T follicular helper cell (primary cell): ENCODE measurements around the gene FA2H.
"Not testable (repeated sequence)": the region's sequence is repeated elsewhere in the genome, so short reads cannot be mapped to it uniquely, and the experiment has no call there.

Experiments used
- DNase-seq: peaks from one replicate; pipeline ENCODE4 v3.0.0-alpha.2; 2020; ENCODE audit warnings: low read depth

FA2H gene

DNA sequence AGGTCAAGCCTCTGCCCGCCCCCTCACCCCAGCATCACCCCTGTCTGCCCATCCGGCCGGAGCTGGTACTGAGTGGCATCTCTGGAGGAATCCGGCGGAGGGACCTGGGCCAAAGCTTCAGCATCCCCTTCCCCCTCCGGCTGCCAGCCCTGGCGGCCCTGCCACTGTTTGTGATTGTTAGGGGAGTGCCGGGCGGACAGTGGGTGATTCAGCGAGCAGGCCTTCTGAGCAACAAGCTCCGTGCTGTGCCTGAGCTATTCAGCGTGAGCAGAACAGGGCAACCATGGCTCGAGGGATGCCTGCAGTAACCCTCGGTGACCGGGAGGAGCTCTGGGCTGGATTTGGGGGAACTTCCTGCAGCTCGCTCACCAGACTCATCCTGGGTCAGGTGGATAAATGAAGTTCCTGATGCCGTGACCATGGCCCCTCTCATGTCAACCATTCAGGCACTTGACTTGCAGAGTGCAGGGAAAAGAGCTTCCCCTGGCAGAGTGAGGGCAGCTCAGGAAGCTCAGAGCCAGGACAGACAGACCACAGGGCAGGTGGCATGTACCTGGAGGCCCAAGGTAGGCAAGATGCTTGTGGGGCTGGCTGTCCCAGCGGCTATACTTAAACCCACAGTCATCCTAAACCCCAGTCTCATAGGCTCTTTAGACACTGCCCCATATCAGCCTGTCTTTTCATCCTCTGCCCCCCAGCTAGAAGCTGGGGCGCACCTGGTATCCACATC, 49.6 kb downstream of the FA2H start:
- DNase-seq: no peak

DNA sequence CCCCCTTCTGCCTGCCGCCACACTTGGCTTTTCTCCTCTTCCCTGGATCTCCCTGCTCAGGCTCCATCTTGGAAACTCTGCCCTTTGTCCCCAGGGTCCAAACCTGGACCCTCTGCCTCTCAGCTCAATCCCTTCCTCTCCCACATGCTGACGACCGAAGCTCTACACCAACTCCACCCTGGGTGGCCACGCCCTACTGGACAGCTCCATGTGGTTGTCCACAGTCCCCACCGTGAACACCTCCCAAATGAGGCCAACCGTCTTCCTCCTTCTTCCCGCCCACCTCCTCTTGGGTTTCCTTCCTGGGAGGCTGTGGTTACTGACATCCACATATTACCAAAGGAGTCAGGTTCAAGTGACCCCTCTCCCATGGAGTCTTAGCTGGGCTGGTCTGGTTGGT, 51.4 kb downstream of the FA2H start:
- DNase-seq: no peak

DNA sequence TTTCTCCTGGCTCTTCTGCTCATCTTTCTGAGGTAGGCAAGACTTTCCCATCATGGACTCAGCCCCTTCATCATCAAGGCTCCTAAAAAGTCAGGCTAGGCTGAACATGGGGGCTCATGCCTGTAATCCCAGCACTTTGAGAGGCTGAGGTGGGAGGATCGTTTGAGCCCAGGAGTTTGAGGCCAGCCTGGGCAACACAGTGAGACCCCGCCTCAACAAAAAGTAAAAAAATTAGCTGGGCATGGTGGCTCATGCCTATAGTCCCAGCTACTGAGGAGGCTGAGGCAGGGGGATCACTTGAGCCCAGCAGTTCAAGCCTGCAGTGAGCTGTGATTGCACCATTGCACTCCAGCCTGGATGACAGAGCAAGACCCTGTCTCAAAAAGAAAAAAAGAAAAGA, 52.5 kb downstream of the FA2H start:
- not testable (repeated sequence) for DNase-seq

DNA sequence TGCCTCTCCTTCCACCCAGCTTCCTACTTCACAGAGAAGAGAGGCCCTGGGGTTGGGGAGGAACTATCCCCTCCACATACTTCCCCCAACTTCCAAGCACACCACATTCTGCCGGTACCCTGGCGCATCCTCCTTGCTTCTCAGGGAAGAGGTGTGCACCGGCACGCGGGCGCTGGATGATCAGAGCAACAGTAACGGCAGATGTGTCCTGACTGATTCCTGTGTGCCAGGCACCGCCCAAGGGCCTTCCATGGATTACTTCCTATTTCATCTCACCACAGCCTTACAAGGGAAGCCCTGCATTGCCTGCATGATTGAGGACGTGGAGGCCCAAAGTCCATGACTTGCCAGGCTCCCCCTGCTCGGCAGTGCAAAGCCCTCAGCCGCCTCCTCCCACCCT, 52.9 kb downstream of the FA2H start:
- no peak for DNase-seq

DNA sequence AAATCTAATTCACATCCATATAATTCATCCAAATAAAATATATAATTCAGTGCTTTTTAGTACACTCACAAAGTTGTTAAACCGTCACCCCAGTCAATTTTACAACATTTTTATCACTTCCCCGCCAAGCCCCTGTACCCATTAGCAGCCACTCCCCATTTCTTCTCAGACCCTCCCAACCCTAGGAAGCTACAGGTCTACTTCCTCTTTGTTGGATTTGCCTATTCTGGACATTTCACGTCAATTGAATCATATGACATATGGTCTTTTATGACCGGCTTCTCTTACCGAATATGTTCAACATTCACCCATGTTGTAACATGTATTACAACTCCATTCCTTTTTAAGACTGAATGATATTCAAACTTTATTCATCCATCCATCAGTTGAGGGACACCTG, 54.0 kb downstream of the FA2H start:
- DNase-seq: no peak

DNA sequence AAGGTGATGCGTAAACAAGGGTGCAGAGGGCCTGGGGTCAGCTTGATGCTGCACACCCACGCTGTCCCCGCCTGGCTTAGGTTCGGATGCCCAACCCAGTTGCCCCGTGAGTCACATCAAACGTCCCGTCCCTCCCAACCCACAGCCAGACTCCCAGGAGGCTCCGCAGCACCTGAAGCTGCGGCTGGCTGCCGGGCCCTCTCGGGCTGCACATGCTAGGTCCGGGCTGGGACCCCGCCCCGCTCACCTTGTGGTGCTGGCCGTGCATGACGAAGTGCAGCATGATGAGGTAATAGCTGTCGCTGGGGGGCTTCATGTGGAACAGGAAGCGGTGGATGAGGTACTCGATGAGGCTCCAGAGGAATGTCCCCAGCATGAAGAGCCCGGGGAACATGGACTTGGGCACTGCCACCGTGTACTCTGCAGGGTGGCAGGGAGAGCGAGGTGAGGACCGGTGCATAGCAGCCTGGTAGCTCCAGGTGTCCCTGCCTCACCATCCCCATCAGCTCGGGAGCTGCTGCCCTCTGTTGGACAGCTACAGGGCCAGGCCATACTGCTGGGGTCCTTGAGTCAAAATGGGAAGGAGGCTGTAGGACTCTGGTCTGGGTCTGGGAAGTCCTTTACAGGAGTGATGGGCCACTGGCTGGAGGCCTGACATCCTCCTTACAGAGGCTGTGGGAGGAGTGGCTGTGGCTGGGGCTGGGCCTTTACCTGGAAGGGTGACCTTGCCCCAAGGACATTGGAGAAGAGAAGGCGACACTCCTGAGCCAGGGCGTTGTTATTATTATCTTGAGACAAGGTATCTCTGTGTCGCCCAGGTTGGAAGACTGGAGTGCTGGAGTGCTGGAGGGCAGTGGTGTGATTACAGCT, 55.6 kb downstream of the FA2H start:
- DNase-seq: no peak

DNA sequence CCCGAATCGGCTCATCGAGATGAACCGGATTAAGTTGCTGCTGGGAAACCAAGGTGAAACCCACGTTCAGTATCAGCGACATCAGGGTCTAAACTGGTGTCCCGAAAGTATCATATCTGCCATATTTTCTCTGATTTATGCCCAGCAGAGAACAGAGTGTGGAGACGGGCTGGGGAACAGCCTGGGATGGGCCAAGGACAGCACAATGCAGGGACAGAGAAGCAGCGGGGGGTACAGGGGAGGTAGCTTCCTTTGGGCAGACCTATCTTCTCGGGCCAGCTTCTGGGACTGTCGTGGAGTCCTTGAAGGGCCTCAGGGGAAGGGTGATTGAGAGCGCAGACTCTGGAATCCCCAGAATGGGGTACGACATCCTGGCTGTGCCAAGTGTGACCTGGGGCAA, 56.5 kb downstream of the FA2H start:
- no peak for DNase-seq

DNA sequence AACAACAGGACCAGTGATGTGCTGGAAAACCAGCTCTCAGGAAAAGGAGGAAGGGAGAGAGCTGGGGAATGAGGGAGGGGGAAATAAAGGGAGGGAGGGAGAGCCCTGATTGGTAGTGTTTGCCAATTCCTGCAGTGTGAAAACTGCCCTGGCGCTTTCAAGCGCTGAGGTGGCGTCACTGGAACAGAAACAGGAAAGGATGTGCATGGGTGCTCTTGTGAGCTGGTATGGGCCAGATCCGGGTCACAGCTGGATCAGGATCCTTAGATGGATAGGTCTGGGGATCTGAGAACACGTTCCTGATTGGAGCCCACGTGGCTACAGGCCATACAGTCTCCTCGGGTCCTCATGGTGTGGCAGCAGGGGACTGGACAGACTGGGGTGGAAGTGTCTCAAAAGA, 57.3 kb downstream of the FA2H start:
- DNase-seq: no peak

DNA sequence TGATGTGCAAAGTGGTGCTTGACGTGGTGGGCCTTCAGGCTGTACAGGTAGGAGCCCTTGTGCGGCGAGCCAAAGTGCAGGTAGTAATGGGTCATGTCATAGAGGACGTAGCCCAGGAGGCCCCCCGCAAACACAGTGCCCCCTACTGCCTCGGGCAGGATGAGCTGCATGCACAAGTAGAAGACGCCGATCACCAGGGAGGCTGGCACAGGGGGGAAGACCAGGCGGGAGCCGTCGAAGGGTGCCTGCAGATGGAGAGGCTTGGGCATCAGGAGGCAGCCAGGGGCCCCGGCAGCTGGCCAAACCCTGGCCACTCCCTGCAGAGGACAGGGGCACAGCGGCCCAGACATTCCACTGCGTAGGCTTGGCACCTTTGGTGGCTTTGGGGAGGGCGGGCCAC, 58.3 kb downstream of the FA2H start:
- no peak for DNase-seq

DNA sequence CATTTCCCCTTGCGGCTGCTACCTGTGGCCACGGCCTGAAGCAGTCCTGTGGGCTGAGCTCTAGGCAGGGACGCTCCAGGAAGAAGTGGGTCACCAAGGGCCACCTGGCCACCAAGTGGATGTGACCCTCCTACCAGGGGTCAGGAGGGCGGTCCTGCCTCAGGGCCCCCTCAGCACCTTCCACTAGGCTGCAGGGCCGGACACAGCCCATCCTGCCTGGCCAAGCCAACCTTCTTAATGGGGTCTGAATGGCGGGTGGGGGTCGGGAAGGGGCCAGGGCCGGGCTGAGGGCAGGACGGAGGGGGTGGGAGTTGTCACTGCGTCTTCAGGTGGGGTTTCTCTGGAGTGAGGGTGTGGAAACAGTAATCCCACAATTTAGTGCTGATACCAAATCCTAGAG, 60.7 kb downstream of the FA2H start:
- DNase-seq: no peak

DNA sequence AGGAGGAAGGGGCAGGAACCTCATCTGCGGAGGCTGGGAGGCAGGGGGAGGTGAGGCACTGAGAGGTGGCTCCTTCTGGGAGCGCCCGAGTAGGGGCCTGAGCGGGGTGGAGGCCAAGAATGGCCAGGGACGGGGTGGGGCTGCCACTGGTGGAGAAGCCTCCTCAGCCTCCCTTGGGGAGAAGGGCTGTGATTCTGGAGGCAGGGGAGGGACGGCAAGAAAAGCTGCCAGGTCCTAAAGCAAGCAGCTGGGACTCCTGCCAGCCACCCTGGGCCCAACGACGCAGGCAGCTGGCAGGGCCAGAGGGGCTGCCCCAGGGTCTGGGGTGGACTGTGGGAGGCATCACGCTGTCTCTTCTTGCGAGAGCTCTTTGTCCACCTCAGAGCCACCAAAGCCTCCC, 61.3 kb downstream of the FA2H start:
- DNase-seq: no peak

DNA sequence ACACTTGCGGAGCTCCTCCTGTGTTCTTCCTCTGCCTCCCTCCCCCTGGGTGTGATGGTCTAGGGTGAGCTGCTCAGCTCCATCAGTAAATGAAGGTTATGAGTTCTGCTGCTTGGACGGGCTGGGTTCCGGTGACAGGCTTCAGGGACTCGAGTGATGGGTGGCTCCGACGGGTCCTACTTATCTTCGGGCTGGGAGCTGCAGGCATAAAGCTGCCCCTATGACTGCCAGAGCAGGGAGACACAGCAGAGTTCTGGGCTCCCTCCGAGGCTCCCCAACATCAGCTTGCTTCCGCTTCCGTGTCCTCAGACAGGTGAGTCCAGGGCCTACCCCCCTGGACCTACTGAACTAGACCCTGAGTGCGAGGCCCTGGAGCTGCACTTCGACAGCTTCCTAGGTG, 62.7 kb downstream of the FA2H start:
- DNase-seq: no peak

DNA sequence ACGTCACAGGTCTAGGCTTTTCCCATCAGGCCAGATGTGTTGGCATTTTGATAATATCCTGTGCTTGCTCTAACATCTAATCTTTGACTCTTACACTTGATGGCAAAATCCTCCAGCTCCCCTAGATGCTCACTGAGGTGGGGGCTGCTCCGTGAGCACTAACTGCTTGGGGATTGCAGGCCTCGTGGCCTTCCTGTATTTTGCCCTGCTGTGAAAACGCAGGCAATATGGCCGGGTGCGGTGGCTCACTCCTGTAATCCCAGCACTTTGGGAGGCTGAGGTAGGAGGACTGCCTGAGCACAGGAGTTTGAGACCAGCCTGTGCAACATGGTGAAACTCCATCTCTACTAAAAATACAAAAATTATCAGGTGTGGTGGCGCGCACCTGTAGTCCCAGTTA, 64.2 kb downstream of the FA2H start:
- no peak for DNase-seq

DNA sequence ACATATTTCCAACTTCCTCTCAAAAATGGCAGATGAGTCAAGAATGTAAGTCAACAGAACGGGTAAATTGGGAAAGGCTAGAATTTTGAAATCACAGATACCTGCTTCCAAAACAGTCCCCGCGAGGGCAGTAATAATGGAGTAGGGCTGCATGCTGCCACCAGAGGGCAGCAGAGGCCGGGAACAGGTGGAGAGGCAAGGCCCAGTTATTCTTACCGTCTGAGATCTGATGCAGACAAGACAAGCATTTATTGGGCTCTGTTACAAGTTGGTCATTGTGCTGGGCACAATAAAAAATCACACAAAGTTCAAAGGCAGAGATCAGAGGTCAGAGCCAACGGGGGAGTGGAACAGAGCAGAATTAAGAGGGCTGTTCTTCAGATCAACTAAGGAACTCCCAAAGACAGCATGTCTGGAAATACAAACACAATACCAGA, 65.2 kb downstream of the FA2H start:
- DNase-seq: peak; percentile 70

DNA sequence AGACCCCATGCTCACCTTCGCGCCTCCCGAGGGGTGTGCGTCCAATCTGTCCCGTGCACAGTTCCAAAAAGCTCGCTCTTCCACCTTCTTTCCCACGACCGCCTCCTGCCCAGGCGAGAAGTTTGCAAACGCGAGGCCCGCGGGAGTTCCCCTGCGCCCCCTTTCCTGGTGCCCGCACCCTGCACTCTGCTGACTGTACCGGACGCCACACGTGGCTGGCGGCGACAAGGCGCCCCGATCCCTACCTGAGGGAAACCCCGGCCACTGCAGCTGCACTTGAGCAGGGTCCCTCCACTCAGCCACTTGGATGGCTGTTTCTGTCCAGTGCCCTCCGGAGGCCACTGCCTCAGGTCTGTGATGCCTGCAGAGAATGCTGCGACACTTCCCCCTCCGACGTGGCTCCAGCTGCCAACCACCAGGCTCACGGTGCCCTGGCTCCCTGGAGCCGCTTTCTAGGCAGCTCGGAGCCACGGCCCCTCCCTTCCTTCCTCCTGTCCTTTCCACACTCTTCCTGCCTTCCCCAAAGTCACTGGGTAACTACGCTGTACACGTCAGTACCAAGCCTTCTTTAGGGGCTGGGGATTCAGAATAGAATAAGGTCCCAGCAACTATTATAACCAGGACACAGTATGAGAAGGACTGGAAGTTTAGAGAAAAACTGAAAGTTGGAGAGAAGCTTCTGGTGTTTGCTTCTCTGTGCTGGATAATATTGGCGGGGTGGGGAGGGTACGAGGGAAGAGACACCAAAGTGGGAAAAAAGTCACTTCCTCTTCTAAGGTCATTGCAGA, 74.0 kb downstream of the FA2H start, which contains the start of gene MLKL:
TSS of gene MLKL (minus strand) at position 425 of the 788 bp plus-strand sequence. CDS start 5,105 bp downstream, outside the sequence.
- DNase-seq: peak; percentile 40

DNA sequence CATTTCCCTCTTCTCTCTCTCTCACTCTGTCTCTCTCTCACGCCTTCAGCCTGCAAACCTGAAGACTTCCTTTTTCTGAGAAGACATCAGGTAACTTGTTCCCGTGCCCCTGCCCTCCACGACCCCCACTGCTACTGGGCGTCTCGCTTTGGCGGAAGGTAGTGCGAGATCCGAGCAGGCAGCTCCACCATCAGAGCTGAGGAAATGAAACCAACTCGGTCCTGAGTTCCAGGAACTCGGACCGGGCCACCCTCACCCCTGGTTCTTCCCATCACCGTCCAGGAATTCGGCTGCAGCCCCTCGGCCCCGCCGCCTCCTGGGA, 74.5 kb downstream of the FA2H start:
- no peak for DNase-seq

DNA sequence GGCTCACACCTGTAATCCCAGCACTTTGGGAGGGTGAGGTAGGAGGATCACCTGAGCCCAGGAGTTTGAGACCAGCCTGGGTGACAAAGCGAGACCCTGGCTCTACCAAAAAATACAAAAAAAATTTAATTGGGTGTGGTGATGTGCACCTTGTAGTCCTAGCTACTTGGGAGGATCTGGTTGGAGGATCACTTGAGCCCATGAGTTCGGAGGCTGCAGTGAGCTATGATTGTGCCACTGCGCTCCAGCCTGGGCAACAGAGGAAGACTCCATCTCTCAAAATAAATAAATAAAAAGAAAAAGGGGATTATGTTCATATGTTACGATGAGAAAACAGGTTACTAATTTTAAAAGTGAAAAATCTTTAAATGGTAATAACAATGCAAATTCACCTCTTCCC, 75.0 kb downstream of the FA2H start:
- DNase-seq: no peak

DNA sequence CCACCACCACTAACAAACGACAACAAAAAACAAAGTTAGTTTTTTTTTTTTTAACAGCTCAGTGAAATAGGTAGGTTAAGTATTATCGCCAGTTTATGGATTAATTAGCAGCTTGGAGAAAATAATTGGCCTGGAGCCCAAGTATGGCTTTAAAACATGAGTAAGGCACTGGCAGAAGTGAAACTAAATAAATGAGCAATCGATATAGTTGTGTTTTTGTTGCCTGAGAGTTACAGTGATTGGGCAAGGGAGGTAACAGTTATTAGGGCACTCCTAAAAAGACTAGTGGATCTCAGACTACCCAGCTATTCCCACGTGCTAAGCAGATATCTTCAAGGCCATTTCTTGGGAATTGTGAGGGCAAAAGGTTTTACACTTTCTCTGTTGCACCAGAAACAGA, 76.4 kb downstream of the FA2H start:
- DNase-seq: no peak

DNA sequence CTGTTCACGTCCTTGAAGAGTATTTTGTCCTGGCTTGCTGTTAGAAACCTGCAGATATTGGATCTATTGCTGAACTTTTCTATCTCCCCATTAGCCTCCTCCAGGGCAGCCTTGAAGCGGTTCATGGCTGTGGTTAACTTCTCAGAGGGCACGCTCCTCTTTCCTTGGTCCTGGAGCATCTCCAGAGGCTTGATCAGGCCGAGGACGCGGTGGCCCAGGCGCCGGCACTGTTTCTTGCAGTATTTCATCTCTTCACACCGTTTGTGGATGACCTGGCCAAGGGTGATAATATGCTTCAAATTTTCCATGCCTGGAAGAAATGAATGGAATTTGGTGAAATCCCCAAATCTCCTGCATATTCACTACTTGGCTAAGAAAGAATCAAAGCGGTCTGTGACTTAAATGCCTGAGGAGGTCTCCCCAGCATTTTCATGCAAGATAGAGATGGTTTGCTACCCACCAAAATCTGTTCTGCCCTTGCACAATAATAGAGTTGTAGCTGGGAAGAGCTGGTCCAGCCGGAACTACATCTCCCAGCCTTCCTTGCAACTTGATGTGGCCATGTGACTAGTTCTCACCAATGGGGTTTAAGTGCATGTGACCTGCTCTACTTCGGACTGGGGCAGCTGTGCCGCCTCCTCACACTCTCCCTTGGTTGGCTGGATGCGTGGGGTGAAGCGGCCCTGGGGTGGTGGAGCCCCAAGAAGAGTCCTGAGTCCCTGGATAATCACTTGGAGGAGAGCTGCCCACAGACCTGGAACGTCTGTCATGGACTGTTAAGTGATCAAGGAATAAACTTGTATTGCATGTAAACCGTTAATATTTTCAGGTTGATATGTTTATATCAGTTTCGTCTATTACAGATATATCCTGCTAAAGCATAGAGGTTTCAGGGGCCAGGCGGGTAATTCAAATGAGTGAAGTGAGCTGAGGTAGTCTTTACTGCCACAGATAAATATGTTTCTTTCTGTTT, 78.9 kb downstream of the FA2H start:
- peak; percentile 52 for DNase-seq

DNA sequence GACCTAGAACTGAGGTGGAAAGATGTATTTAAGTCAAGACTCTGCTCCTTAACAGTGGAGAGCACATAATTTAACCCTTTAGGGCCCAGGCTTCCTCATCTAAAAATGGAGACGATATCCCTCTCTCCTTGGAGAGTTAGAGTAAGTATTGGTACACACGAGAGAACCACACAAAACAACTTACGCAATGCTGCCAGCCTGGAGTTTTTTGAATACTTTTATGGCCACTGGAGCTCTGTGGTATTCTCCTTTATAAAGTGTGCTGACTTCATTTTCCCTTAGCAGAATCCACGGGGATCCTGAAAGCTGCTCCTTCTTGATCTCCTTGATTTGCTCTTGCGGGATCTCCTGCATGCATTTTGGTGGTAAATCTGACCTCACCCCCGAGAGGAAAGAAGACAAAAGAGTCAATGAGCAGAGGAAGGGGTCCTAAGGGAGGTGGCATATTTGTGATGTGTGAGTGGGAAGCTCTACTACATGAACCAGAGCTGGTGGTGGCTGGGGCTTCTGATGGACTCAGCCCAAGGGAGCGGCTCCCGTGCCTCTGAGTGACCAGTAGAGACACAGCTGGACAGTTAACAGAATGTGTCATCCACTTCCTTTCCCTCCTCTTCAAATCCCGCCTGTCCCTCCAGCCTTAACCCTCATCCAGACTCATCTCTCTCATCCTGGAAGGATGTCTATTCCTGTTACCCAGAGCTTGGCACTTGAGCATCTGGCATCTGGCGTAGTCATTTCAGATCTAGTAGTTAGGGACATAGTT, 83.3 kb downstream of the FA2H start:
- no peak for DNase-seq

DNA sequence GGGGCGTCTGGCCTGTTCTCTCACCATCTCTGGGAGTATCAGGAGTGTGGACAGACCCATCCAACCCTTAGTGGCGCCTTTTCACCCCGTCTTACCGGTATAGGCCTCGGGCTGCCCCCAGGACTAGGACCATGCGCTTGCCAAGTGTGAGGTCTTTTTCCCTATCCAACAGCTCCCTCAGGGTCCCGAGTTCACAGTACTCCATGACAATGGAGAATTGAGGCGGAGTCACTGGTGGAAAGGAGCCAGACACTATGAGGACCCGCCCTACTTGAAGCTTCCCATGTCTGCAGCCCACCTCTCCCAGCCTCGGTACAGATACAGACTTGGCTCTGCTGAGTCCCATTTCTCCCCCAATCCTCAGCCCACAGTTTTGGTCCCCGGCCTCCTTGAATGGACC, 92.1 kb downstream of the FA2H start:
- DNase-seq: no peak
